ENCODE data around the gene CIP2A. TPM values are rescaled to one million over a fixed set of nuclear protein-coding genes. Genes with fewer than 3 reads are reported as not detected.

CIP2A gene
- total and polyA plus RNA-seq, 5 donors from 2014 or later = 0.99 to 6.3 (median 1.7) TPM

Other genes starting within 250 kb of the CIP2A start
- 0.12 TPM for gene MYH15, start 78.8 kb downstream of the CIP2A start, total RNA-seq
- gene MYH15, start 78.8 kb downstream of the CIP2A start, polyA plus RNA-seq = under 1 TPM in 1 of 4 donors, not detected in 3; 0.03 TPM
- gene DZIP3, start 284 bp upstream of the CIP2A start, total RNA-seq = 14.9 TPM
- 10 to 100 TPM in 2 of 4 donors, 1 to 10 TPM in 2; 5.2 to 12.2 (median 8.7) TPM for gene DZIP3, start 284 bp upstream of the CIP2A start, polyA plus RNA-seq
- gene RETNLB, start 168.0 kb upstream of the CIP2A start, total RNA-seq = not detected
- gene RETNLB, start 168.0 kb upstream of the CIP2A start, polyA plus RNA-seq = not detected
- 85.0 TPM for gene TRAT1, start 233.3 kb upstream of the CIP2A start, total RNA-seq
- gene TRAT1, start 233.3 kb upstream of the CIP2A start, polyA plus RNA-seq = 100 to 1,000 TPM; 120 to 167 (median 142) TPM